NCI-H1436 treated with DMSO at 0.1 percent for 48 hours (cell line): ENCODE measurements around the gene ABLIM3.

ENCODE experiments used
- DNase-seq: peaks from one replicate; lab custom pipeline; 2025; lab: John Stamatoyannopoulos, UW

Gene ABLIM3

DNA sequence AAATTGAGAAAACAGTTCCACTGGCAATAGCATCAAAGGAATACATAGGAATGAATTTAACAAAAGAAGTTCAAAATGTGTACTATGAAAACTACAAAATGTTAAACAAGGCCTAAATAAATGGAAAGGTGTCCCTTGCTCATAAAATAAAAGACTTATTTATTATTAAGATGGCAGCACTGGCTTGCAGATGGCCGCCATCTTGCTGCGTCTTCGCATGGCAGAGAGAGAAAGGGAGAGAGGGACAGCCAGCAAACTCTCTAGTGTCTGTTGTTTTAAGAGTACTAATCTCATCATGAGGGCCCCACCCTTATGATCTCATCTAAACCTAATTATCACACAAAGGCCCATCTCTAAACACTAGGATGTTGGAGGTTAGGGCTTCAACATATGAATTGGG, 47.1 kb downstream of the ABLIM3 start:
- no peak for DNase-seq

- DNase-seq = no peak
These were observed 54.1 kb downstream of the ABLIM3 start for GRCh38 chr5:149195337-149195887.

- DNase-seq = no peak
These were observed 54.7 kb downstream of the ABLIM3 start for GRCh38 chr5:149195962-149196361.

DNA sequence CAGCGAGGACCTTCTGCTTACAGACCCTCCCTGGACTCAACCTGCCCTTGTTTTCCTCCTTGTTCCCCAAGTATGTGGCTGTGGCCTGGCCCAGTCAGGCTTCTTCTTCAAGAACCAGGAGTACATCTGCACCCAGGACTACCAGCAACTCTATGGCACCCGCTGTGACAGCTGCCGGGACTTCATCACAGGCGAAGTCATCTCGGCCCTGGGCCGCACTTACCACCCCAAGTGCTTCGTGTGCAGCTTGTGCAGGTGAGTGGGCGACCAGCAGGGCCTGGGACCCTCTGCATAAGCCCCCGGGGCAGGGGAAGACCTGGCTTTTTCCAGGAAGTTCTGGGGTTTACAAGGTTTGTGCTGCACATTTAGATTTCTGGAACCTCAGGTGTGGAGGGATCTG, 56.9 kb downstream of the ABLIM3 start:
- no peak for DNase-seq

- no peak for DNase-seq
These were observed 59.1 kb downstream of the ABLIM3 start for GRCh38 chr5:149200355-149200754.

DNA sequence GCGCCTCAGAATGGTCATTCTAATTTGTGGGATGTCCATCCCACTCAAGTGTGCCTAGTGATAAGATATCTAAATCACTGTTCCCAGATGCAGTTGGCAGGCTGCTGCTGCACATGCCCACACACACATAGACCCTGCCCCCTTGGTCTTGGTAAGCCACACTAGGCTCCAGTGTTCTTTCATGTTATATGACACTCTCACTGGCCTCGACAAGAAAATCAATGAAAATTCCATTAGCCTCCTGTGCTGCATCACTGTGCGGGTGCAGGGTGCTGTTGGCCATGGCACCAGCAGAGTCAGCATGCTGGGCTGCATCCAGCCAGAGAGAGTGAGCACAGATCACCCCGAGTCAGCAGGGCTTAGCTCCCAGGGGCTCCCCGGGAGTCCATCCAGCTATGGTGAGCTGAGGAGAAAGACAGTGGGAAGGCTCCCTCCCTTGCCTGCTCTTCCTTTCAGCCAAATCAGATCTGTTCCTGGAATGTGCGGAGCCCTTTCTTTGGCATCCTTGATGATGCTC, 59.9 kb downstream of the ABLIM3 start:
- DNase-seq = no peak

DNA sequence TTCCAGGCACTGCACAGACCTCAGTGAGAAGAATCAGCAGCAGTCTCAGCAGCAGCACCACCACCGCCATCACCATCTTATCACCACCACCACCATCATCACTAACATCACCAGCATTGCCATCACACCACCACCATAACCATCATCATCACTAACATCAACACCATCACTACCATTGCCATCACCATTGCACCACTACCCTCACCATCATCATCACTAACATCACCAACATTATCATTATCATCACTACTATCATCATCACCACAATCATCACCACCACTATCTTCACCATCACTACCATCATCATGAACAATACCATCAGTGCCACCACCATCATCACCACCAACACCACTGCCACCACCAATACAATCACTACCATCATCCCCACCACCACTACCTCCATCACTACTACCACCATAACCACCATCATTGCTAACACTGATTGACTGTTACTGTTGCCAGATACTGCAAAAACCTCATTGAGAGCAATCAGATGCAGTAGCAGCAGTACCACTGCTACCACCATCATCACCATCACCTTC, 61.7 kb downstream of the ABLIM3 start:
- no peak for DNase-seq

- DNase-seq = no peak
These were observed 62.7 kb downstream of the ABLIM3 start for GRCh38 chr5:149203921-149204441.

- no peak for DNase-seq
These were observed 64.6 kb downstream of the ABLIM3 start for GRCh38 chr5:149205625-149206523.

DNA sequence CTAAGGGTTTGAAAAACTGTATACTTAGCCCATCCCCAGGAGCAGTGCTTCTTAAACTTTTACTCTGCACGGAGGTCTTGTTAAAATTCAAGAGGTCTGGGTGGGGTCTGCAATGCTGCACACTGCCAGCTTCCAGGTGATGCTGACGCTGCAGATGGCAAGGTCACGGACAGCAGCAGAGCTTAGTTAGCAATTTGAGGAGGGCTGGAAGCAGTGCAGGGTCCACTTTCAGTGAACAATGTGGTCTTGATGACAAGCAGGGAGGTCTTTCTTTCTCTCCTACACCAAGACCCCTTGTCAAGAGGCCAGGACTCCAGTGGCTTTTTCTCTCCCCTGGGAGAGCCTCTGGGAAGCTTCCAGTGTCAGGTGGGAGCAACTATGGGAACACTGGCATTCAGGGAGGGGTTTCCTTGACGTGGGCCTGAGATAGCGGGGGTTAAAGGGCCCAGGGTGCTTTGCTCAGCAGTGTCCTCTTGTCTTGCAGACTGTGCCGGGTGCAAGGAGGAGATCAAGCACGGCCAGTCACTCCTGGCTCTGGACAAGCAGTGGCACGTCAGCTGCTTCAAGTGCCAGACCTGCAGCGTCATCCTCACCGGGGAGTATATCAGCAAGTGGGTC, 65.3 kb downstream of the ABLIM3 start:
- no peak for DNase-seq

GRCh38 chr5:149207831-149208230, 66.5 kb downstream of the ABLIM3 start:
- no peak for DNase-seq

DNA sequence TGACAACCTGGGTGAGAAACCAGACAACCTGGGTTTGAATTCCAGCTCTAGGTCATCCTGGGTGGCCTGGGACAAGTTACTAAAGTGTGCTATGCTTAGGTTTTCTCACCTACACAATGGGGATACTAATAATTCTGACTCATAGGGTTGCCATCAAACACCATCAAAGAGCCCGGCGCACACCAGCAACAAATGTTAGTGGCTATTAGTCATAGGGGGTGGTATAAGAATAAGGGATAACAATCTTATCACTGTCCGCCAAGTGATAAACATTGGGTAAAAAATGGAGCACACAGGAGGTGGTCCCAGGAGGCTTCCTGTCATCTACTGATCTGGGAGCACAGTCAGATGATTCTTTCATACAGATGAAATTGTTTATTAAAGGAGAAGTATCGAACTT, 68.9 kb downstream of the ABLIM3 start:
- DNase-seq = no peak

DNA sequence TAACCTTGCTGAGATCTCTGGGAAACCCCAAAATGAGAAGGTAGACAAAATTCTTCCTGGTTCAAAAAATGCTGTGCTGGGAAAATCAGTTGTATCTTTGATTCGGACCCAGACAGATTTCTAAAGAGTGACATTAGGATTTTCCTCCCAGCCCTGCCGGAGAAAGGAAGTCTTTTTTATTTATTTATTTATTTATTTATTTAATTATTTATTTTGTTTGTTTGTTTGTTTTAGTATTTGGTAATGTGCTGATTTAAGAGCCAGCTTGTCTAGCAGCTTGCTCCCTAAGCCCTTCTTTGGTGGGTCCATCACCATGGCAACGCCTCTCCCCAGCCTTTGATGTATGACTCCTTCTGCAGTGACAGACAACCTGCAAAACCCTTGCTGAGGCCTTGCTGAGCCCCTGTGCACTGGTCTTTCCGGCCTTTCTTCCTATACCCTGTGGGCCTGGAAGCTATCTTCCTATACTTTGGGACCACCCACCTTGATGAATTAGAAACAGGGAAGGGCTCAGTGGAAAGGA, 69.7 kb downstream of the ABLIM3 start:
- no peak for DNase-seq

- DNase-seq = no peak
These were observed 70.3 kb downstream of the ABLIM3 start for GRCh38 chr5:149211566-149211965.

GRCh38 chr5:149212198-149212951, 71.1 kb downstream of the ABLIM3 start:
- no peak for DNase-seq

- no peak for DNase-seq
These were observed 72.1 kb downstream of the ABLIM3 start for GRCh38 chr5:149213264-149213880.

DNA sequence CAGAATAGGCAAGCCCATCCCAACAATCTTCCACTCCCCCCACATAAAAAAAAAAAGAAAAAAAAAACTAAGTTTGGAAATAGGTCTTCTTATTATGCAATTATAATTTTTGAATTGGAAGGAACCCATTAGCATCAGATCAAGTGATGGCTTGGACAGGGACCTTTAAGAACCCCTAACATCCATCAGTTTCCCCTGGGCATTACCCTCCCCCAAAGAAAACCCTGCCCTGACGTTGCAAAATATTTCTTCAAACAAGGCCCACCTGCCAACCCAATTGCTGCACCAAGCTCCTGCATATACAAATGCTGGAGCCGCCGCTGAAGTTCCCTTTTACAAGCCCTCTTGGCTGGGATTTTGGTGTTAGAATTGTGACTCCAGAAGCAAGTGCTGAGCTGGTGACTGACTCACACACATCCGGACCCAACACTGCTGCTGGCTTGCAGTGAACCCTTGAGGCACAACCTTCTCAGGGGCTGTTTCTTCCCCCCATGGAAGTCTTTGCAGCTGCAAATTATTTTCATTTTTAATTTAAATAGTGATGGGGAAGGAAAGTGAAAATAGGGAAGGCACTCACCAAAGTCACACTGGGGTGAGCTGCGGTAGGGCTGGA, 74.3 kb downstream of the ABLIM3 start:
- no peak for DNase-seq

DNA sequence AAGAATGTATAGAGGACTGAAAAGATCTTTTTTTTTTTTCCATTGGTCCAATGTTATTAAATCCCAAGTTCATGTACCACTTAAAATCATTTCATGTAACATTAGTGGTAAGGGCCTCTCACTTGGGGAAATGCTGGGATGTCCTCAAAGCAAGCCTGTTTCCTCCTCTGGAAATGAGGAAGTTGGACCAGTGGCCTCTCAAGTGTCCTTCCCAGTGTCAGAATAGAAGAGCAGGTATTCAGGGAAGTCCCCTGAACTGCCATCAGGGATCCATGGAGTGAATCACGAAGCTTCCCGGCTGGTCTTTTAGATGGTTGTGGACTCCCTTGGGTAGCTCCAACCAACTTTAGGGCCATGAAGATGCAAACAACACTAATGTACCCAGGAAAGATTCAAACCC, 75.2 kb downstream of the ABLIM3 start:
- DNase-seq = no peak

DNA sequence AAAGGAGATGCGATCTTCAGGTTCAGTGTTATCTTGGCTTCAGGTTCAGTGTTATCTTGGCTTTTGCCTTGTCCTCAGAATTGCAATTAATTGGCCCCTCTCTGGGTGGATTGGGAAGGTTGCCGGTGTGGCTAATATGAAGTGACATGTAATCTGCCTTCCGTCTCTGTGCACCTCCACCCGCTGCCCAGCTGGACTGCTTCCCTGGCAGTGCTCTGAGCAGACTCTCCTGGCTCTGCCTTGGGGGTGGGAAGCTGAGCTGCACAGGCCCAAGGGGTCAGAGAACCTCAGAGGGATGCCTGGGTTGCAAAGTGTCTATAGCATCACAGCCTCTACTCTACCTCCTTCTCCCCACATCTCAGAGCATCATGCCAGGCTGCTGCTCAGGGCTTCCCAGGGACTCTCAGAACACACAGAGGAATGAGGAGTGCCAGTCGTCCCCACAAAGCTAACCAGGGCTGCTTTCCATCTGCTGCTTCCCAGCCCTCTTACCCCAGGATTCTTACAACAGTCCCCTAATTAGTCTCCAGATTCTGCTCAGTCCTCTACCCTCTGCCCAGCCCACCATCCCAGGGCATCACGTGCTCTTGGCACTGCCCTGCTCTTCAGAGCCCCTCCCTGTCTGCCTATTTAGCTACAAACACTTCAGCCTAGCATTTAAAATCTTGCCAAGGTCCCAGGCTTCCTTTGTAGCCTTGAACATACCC, 76.0 kb downstream of the ABLIM3 start:
- no peak for DNase-seq

- DNase-seq = no peak
These were observed 76.5 kb downstream of the ABLIM3 start for GRCh38 chr5:149217803-149218155.
